Stimulated activated naive CD8-positive, alpha-beta T cell treated with anti-CD3 and anti-CD28 coated beads, Interleukin-15, Interleukin-2, amounts not matched to agents 100 ng/mL and 50 ng/mL, for 24 hours (primary cell): ENCODE data around the gene HOXA3.

Experiments used
- H3K27ac Mint-ChIP-seq: one replicate; pipeline ENCODE4 v1.8.0; 2021; ENCODE audit warnings: mild to moderate bottlenecking, mixed read lengths
- H3K27me3 Mint-ChIP-seq: one replicate; pipeline ENCODE4 v1.8.0; 2021; ENCODE audit warnings: mixed read lengths
- H3K36me3 Mint-ChIP-seq: one replicate; pipeline ENCODE4 v1.8.0; 2021; ENCODE audit warnings: low read depth, mixed read lengths
- H3K4me1 Mint-ChIP-seq: one replicate; pipeline ENCODE4 v1.8.0; 2021; ENCODE audit warnings: low read depth, mixed read lengths
- H3K4me3 Mint-ChIP-seq: one replicate; pipeline ENCODE4 v1.8.0; 2021; ENCODE audit warnings: mild to moderate bottlenecking, mixed read lengths
- H3K9me3 Mint-ChIP-seq: one replicate; pipeline ENCODE4 v1.8.0; 2021; ENCODE audit warnings: mixed read lengths

The HOXA3 gene

DNA sequence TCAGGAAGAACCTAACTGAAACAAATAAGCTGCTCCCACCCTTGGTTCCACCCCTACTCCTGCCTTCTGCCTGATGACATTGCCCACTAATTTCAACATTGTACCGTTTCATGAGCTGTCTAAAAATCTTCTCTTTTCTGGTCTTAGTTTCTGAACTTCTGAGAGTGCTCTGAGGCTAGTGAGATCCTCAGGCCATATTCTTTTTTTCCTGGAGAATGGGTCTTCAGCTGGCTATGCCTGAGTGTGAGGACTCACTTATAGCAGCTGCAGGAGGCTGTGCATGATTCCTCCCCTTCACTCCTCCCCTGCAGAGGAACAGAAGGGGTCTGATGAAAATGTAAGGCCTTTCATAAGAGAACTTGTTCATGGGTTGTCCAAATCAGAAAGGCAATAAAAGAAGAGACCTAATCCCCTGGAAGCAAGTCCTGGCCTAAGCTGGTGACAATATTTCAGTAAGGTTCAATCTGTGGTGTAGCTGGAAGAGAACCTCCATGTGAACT is 32.9 kb downstream of the HOXA3 start:
- Mint-ChIP-seq H3K4me1 (no peaks in the 10 kb centered on the region), H3K27me3 (peaks cover 6% of the 10 kb centered on the region), H3K9me3 (no peaks in the 10 kb centered on the region), H3K27ac (no peak overlapping the region), H3K4me3 (no peak overlapping the region), H3K36me3 (no peaks in the 10 kb centered on the region)

- no peaks in the 10 kb centered on the region for H3K9me3 Mint-ChIP-seq
- no peak overlapping the region for H3K27ac Mint-ChIP-seq
- peaks cover 6% of the 10 kb centered on the region for H3K27me3 Mint-ChIP-seq
- no peaks in the 10 kb centered on the region for H3K4me1 Mint-ChIP-seq
- no peak overlapping the region for H3K4me3 Mint-ChIP-seq
- no peaks in the 10 kb centered on the region for H3K36me3 Mint-ChIP-seq
These were observed 33.8 kb downstream of the HOXA3 start for GRCh38 chr7:27118580-27118979.

DNA sequence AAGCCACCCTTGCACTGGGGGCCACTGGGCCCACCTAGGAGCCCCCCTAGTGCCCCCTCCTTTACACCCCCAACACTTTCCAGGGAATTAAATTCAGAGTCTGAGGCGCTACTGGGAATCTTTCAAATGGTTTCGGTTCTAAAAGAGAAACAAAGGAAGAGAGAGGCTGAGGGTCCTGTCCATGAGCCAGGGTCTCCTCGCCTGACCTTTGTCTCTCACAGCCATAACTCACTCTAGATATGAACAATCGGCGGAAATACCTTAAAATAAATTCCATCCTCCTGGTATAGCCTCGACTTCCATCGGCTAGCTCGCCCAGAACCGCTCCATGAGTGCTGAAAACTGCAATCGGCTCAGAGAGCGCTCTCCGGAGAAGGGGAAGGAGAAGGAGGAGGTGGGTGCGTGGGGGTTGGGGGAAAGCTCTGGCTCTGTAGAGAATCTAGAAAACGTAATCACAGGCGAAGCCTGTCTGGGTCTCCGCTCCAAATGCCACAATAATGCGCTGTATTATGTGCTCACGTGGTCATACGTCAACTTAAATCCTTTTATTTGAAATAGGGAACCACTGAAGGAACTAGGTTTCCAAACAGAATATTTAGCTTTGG is 34.4 kb downstream of the HOXA3 start:
- Mint-ChIP-seq H3K4me1 (no peaks in the 10 kb centered on the region), H3K27me3 (peaks cover 6% of the 10 kb centered on the region), H3K9me3 (no peaks in the 10 kb centered on the region), H3K36me3 (no peaks in the 10 kb centered on the region), H3K27ac (no peak overlapping the region), H3K4me3 (no peak overlapping the region)

DNA sequence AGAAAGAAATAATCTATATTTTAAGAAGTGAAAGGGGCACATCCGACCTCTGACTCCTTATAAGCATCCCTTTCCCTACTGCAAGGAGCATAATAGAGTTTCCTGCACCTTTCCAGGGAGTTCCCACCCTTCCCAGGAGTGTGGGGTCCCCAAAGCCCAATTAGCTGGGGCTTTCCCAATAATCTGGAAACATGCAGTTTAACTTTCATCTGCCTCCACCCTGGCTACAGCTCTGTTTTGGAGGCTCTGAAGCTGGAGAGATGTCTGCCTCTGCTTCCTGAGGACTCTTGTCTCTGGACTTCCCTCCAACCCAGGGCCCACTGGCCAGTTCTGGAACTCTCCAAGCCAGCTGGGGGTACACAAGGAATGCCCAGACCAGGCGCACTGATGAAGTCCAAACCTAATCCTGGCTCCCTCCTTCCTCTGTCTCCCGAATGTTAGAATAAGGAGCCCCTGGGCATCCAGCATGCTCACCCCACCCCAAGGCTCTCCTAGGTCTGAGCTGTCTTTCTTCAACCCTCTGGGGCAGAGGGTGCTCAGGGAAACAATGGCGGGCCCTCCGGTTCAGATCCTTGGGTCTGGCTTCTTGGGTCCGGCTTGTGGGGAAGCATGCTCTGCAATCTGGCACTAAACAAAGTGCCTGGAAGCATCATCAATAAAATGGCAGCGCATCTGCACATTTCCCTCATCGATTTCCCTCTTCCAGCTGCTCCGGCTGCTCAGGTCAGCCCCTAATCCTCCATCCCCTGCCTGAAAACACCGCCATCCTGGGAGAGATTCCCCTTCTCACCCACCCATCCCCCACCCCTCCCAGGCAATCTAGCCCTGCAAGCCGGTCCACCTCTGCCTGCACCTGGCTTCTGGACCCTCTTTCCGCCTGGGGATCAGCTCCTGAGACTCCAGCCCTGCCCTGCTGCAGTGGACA is 35.2 kb downstream of the HOXA3 start:
- Mint-ChIP-seq H3K36me3 (no peaks in the 10 kb centered on the region), H3K27me3 (peaks cover 6% of the 10 kb centered on the region), H3K9me3 (no peaks in the 10 kb centered on the region), H3K4me3 (no peak overlapping the region), H3K4me1 (no peaks in the 10 kb centered on the region), H3K27ac (no peak overlapping the region)

DNA sequence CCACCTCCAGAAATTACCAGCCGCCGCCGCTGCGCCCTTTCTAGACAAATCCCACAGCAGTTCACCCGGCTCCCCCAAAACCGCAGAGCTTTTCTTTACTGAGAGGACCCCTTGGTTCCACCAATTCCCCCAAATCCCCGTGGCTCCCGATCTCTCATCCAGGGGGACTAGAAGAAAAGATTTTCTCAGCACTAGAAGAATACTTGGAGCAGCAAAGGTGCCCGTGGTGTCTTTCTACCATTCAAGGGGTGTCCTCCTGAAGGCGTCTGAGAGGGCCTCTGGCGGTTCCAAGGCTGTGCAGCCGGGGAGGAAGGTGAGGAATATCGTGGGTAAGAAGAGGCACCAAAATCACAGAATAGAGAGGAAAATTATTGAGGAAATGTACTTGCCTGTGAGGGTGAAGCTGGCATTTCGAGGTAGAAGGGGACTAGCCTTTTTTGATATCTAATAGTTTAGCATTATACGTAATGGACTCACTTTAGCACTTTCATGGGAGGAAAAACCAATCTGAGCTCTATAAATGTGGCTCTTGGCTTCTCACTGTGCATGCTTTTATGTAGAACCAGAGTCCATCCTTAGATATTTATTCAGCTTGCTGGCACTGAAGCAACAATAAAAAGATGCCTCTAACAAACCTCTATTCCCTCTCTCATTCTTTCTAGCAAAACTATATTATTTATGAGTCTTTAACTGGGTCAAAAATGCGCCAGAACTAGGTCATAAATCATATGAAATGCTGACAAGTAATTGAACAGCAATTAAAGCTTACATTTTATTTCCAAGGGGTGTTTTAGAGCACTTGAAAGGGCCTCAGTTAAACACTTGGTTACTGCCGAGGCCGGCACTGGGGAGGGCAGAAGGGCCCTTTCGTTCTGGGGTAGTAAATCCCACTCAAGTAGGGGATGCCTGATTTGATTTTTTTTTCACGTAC is 36.1 kb downstream of the HOXA3 start:
- no peaks in the 10 kb centered on the region for H3K4me1 Mint-ChIP-seq
- H3K27ac Mint-ChIP-seq = no peak overlapping the region
- no peaks in the 10 kb centered on the region for H3K9me3 Mint-ChIP-seq
- peaks cover 6% of the 10 kb centered on the region for H3K27me3 Mint-ChIP-seq
- no peaks in the 10 kb centered on the region for H3K36me3 Mint-ChIP-seq
- no peak overlapping the region for H3K4me3 Mint-ChIP-seq

- no peak overlapping the region for H3K4me3 Mint-ChIP-seq
- H3K27me3 Mint-ChIP-seq = peaks cover 6% of the 10 kb centered on the region
- no peaks in the 10 kb centered on the region for H3K4me1 Mint-ChIP-seq
- no peak overlapping the region for H3K27ac Mint-ChIP-seq
- no peaks in the 10 kb centered on the region for H3K36me3 Mint-ChIP-seq
- H3K9me3 Mint-ChIP-seq = no peaks in the 10 kb centered on the region
These were observed 37.0 kb downstream of the HOXA3 start for GRCh38 chr7:27115221-27116026.

DNA sequence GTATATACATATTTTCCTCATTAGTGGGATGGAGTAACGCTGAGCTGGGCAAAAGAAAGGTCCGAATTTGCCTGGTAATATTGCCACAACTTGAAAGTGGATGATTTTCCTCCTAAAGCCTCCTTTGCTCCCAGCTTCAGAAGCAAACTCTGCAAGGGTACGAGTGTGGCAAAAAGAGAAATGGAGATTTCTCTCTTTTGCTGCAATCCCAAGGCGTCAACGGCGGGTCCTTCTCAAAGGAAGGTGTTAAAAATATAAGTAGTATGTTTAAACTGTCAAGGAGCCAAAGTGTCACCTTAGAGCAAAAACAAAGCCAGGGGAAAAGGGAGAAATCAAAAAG is 37.5 kb downstream of the HOXA3 start:
- H3K36me3 Mint-ChIP-seq = no peaks in the 10 kb centered on the region
- no peaks in the 10 kb centered on the region for H3K4me1 Mint-ChIP-seq
- no peak overlapping the region for H3K4me3 Mint-ChIP-seq
- H3K27me3 Mint-ChIP-seq = peaks cover 6% of the 10 kb centered on the region
- H3K9me3 Mint-ChIP-seq = no peaks in the 10 kb centered on the region
- H3K27ac Mint-ChIP-seq = no peak overlapping the region

- Mint-ChIP-seq H3K9me3 (no peaks in the 10 kb centered on the region), H3K4me1 (no peaks in the 10 kb centered on the region), H3K4me3 (no peak overlapping the region), H3K36me3 (no peaks in the 10 kb centered on the region), H3K27ac (no peak overlapping the region), H3K27me3 (peaks cover 6% of the 10 kb centered on the region)
These were observed 38.2 kb downstream of the HOXA3 start for GRCh38 chr7:27113991-27114769.

GRCh38 chr7:27112955-27113949 is 39.1 kb downstream of the HOXA3 start:
- Mint-ChIP-seq H3K27ac (no peak overlapping the region), H3K4me3 (no peak overlapping the region), H3K4me1 (no peaks in the 10 kb centered on the region), H3K9me3 (no peaks in the 10 kb centered on the region), H3K36me3 (no peaks in the 10 kb centered on the region), H3K27me3 (peaks cover 5% of the 10 kb centered on the region)

DNA sequence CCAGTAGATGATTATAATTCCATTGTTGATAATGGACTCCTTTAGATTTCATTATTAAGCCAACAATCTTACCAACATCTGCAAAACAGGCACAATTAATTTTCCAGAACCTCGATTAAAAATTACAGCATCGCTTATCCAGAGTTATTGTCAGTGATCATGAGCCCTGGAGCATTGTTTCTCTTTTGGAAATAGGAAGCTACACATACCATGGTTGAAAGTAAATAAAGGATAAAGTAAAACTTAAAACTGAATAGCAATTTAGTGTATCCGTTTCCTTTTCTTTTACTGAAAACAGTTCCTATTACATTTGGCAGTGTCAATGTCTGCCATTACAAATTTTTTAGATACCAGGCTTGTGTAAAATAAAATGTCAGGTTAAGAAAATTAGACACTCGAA is 40.0 kb downstream of the HOXA3 start:
- H3K9me3 Mint-ChIP-seq = no peaks in the 10 kb centered on the region

GRCh38 chr7:27111751-27112277 is 40.6 kb downstream of the HOXA3 start:
- Mint-ChIP-seq H3K27ac (no peak overlapping the region), H3K36me3 (no peaks in the 10 kb centered on the region), H3K4me3 (no peak overlapping the region), H3K9me3 (no peaks in the 10 kb centered on the region), H3K27me3 (no peaks in the 10 kb centered on the region), H3K4me1 (no peaks in the 10 kb centered on the region)

More for the DNA sequence above, 40.0 kb downstream of the HOXA3 start:
- Mint-ChIP-seq H3K36me3 (no peaks in the 10 kb centered on the region), H3K4me1 (no peaks in the 10 kb centered on the region), H3K27me3 (no peaks in the 10 kb centered on the region), H3K4me3 (no peak overlapping the region), H3K27ac (no peak overlapping the region)

DNA sequence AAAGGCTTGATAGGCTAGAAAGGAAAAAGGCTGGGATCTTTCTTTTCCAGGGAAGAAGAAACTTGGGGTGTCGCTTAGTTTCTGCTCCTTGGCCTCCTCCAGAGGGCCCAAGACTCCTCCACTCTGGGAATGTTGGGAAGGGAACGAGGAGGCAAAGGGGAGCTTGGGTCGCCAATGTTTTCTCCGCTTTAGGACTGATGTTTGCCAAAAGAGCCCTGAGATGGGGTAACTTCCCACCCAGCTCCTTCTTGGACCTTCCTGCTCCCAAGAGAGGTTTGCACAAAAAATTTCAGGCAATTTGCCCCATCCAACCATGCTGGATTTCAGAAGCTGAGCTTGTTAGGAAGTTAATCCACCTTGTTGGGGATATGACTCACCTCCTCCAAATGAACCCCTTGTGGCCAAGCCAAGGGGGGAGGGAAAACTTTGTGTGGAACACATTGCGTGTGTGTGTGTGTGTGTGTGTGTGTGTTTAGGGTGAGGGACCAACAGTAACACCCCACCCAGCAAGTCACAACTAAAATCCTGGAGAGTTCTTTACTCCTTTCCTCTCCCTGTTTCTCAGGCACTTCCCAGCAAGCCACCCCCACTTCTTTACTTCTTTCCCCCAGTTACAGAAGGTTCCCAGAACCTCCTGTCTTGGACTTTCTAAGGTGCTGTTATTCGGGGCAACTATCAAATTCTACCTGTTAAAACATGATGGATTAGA is 41.2 kb downstream of the HOXA3 start:
- Mint-ChIP-seq H3K4me1 (no peaks in the 10 kb centered on the region), H3K27ac (no peak overlapping the region)

More for the DNA sequence above, 41.2 kb downstream of the HOXA3 start:
- no peaks in the 10 kb centered on the region for H3K9me3 Mint-ChIP-seq
- no peaks in the 10 kb centered on the region for H3K36me3 Mint-ChIP-seq
- no peak overlapping the region for H3K4me3 Mint-ChIP-seq
- no peaks in the 10 kb centered on the region for H3K27me3 Mint-ChIP-seq
